Measurements from ENCODE around the gene XPC.

XPC gene

GRCh38 chr3:14097616-14098391 lies 80.6 kb downstream of the XPC start:
- peaks cover 1% of the 10 kb centered on the region for H3K36me3 Mint-ChIP-seq (ENCODE audit: insufficient read depth)
- no peak overlapping the region for H3K4me3 Mint-ChIP-seq
- H3K4me1 Mint-ChIP-seq = no peaks in the 10 kb centered on the region
- no peak for DNase-seq (ENCODE audit: low spot score in 2 of 2)
- no peaks in the 10 kb centered on the region for H3K9me3 Mint-ChIP-seq
- no peak for ATAC-seq (replicated peaks; ENCODE audit: extremely low read depth, poor library complexity, severe bottlenecking)
- H3K27ac Mint-ChIP-seq (ENCODE audit: low read depth) = no peak overlapping the region
- peaks cover 44% of the 10 kb centered on the region for H3K27me3 Mint-ChIP-seq

- no peak for ATAC-seq (replicated peaks; ENCODE audit: extremely low read depth, poor library complexity, severe bottlenecking)
- peaks cover 44% of the 10 kb centered on the region for H3K27me3 Mint-ChIP-seq
Measured at GRCh38 chr3:14096742-14097141, 81.7 kb downstream of the XPC start.

More at GRCh38 chr3:14096742-14097141, 81.7 kb downstream of the XPC start:
- Mint-ChIP-seq H3K9me3 (no peaks in the 10 kb centered on the region), H3K36me3 (ENCODE audit: insufficient read depth) (no peaks in the 10 kb centered on the region), H3K27ac (ENCODE audit: low read depth) (no peak overlapping the region), H3K4me3 (no peak overlapping the region), H3K4me1 (no peaks in the 10 kb centered on the region)
- no peak for DNase-seq (ENCODE audit: low spot score in 2 of 2)
